ENCODE data around the gene NECTIN4.

Gene NECTIN4

DNA sequence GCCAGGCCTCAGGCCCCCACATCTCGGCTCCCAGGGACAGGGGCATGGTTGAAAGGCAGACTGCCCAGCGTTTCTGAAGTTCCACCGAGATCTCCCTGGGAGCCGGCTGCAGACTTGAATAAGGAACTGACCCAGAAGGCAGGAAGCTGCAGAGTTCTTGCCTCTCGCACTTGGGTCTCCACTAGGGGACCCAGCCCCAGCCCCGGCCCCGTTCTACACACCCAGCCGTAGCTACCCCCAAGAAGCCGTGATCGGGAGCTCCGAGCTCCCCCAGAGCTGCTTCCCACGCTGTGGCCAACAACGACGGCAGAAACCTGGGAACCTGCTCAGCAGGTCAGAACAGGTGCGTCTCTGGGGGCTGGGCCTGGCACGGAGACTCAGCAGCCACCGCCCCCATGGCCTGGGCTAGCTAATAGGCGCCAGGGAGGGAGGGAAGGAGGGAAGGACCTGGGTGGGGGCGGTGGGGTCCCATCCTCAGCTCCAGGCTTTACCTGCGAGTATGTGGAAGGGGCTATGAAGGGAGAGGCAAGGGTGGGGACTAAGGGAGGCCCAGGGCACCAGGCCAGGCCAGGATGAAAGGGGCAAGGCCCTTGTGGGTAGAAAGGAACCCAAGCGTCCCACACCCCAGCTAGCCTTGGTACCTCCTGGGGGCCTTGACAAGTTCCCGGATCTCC is at the start of gene NECTIN4:
TSS of gene NECTIN4 (minus strand) at position 308 of the 674 bp plus-strand sequence. CDS start at position 46, 262 bp downstream.
- Histone ChIP-seq H3K9me3 (ENCODE audit: low read length) (no peaks in the 10 kb centered on the region), H2AFZ (ENCODE audit: low read depth, low read length) (no peak within 1 kb of the TSS), H3K4me3 (ENCODE audit: low read length) (no peak within 1 kb of the TSS), H3K27me3 (ENCODE audit: insufficient read depth, low read length) (peaks cover 39% of the 10 kb centered on the region), H3K36me3 (ENCODE audit: insufficient read depth, low read length) (no peaks in the 10 kb centered on the region), H3K4me1 (ENCODE audit: insufficient read depth, low read length) (no peaks in the 10 kb centered on the region)

DNA sequence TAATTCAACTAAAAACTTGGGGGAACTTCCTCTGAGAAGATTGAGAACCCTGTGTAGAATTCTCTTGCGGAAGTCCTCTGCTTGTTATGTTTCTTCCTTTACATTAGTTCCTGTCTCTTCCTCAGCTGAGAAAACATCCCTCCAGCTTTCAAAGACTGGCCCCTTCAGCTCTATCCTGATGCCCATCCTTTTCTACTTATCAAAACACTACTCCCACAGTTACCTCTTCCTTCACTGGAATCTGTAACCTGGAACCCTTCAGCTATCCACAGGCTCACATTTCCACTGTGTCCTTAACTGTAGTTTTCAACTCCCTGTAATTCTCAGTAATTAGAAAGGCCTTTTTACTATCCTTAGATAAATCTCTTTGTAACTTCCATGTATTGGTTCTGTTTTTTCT is 49.1 kb upstream of the NECTIN4 start:
- Histone ChIP-seq H2AFZ (ENCODE audit: low read depth, low read length) (no peak overlapping the region), H3K36me3 (ENCODE audit: insufficient read depth, low read length) (no peaks in the 10 kb centered on the region), H3K4me3 (ENCODE audit: low read length) (no peak overlapping the region), H3K9me3 (ENCODE audit: low read length) (no peaks in the 10 kb centered on the region), H3K4me1 (ENCODE audit: insufficient read depth, low read length) (peaks cover 4% of the 10 kb centered on the region), H3K27me3 (ENCODE audit: insufficient read depth, low read length) (no peaks in the 10 kb centered on the region)

DNA sequence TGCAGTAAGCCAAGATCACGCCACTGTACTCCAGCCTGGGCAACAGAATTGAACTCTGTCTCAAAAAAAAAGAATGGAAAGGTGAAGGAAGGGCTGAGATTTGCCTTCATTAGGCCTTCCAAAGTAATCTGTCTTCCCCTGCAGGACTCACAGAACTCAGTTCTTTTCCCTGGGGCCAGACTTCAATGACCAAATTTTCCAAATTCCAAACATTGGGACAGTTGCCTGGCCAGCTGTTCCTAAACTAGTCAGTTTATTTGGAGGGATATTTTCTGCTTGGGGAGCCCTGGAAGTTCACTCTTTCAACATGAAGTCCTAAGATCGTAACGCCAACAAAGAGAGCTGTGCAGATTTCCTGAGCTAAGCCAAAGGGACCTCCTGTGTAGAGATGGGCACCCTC is 48.5 kb upstream of the NECTIN4 start:
- no peak overlapping the region for H3K4me3 ChIP-seq (ENCODE audit: low read length)
- H3K4me1 ChIP-seq (ENCODE audit: insufficient read depth, low read length): peaks cover 4% of the 10 kb centered on the region
- no peaks in the 10 kb centered on the region for H3K27me3 ChIP-seq (ENCODE audit: insufficient read depth, low read length)
- H3K9me3 ChIP-seq (ENCODE audit: low read length): no peaks in the 10 kb centered on the region
- H3K36me3 ChIP-seq (ENCODE audit: insufficient read depth, low read length): no peaks in the 10 kb centered on the region
- no peak overlapping the region for H2AFZ ChIP-seq (ENCODE audit: low read depth, low read length)

DNA sequence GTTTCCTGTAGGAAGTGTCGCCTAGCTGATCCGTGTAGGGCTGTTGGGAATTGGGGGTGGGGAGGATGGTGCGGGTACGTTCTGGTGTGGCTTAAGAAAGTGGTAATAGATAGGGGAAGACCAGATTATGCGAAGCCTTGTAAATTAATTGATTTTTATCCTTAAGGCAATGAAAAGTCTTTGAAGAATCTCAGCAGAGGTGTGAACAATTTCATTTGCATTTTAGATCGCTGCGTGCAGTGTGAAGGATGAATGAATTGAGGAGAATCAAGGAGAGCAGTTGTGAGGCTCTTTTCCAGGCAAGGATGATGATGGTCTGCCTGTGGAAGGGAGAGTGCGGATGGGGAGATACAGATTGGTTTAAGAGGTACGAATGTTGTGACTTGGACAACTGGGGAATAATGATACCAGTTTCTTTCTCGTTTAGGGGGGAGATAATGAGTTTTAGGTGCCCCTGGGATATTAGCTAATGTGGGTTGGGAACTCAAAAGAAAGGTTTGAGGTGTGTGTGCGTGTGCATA is 43.9 kb upstream of the NECTIN4 start:
- H2AFZ ChIP-seq (ENCODE audit: low read depth, low read length): peak overlapping the region; percentile 48
- H3K4me1 ChIP-seq (ENCODE audit: insufficient read depth, low read length): peaks cover 23% of the 10 kb centered on the region
- peaks cover 17% of the 10 kb centered on the region for H3K36me3 ChIP-seq (ENCODE audit: insufficient read depth, low read length)
- peak overlapping the region; percentile 80 for H3K4me3 ChIP-seq (ENCODE audit: low read length)
- no peaks in the 10 kb centered on the region for H3K27me3 ChIP-seq (ENCODE audit: insufficient read depth, low read length)
- no peaks in the 10 kb centered on the region for H3K9me3 ChIP-seq (ENCODE audit: low read length)

DNA sequence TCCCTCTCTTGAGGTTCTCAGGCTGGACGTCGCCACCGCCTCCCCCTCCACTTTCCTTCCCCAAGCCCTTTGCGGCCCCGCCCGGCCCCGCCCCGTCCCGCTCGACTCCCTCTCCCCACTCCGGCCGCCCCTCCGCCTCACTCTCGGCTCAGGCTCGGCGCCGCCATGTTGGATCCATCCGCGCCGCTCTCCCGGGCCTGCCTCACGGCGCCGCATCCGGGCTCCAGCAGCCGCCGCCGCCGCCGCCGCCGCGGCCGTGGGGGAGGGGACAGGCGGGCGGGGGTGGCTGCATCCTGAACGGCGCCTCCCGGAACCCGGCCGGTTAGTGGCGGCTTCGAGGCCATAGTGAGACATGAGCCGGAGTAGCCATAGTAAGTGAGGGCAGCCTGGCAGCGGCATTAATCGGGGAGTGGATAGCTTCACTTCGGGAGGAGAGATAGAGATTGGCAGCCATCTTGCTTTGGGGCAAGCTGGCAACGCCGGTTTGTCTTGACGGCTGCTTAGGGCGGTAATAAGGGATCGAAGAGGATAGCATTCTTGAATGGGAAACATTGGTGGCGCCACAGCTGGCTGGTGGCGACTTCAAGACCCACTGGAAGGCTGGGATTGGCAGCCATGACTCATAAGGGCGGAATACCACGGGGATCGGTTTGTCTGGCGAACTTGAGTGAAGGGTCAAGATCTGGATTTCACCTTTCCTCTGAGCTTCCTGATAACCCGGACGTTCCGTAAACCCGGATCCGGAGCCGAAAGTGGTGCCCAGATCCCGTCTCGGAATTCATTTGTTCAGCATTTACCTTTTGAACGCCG is 43.3 kb upstream of the NECTIN4 start, which contains the start of gene DEDD:
TSS of gene DEDD (minus strand) at position 258 of the 810 bp plus-strand sequence. CDS start 8,205 bp downstream, outside the sequence.
- H3K27me3 ChIP-seq (ENCODE audit: insufficient read depth, low read length): no peaks in the 10 kb centered on the region
- H3K4me1 ChIP-seq (ENCODE audit: insufficient read depth, low read length): peaks cover 23% of the 10 kb centered on the region
- H3K36me3 ChIP-seq (ENCODE audit: insufficient read depth, low read length): peaks cover 23% of the 10 kb centered on the region
- peak within 1 kb of the TSS; percentile 48 for H2AFZ ChIP-seq (ENCODE audit: low read depth, low read length)
- H3K9me3 ChIP-seq (ENCODE audit: low read length): no peaks in the 10 kb centered on the region
- H3K4me3 ChIP-seq (ENCODE audit: low read length): peak within 1 kb of the TSS; percentile 80

DNA sequence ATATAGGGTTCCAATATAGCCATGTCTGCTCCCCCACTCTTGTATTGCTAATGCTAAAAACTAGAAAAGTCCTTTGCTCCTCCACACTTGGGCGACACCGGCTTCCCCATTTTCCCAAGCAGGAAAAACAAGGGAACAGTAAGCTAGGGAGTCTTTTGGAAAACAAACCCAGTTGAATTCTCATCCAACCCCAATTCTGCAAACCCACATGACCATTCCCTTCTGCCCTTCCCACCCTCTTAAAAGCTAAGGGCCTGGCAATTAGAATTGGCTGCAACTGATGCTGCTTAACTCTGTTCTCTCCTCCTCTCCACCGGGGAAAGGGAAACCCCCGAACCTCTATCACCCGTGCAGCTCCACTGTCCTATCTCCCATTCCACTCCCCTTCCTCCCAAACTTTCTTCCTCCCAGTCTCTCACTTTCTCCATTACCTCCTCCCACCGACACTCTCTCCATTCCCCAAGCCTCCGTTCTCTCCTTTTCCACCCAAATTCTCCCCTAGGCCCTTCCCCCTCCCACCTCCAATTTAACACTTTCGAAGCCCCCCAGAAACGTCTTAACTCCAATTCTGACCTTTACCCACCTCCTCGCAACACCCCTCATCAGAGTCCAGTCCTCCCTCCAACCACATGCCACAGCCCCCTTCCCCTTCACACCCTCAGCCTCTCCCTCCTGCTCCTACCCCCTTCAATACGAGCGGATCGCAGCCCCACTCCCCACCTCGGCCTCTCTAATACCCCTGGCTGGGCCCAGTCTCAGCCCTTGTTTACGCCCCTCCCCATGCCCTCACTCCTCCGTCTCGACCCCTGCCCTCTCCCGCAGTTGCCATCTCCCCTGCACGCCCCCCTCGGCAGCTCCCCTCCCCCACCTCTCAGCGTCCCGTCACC is 42.4 kb upstream of the NECTIN4 start:
- Histone ChIP-seq H2AFZ (ENCODE audit: low read depth, low read length) (no peak overlapping the region), H3K36me3 (ENCODE audit: insufficient read depth, low read length) (peaks cover 25% of the 10 kb centered on the region)

DNA sequence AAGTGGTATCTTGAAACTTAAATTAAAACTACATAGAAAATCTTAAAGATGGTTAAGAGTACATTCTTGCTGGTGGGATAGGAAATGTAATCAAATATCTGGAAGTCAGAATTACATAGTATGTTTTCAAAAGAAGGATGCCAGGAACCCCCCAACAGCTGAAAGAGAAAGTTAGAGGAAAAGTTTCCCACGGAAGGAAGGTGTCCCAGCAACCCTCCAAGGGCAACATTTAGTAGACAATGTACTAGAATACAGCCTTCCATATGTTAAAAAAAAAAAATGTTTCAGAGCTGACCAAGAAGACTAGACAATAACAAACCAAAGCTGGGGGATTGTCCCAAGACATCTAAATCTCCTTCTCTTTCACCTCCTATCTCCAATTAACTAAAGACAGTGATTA is 40.9 kb upstream of the NECTIN4 start:
- Histone ChIP-seq H3K27me3 (ENCODE audit: insufficient read depth, low read length) (no peaks in the 10 kb centered on the region), H2AFZ (ENCODE audit: low read depth, low read length) (no peak overlapping the region), H3K4me1 (ENCODE audit: insufficient read depth, low read length) (peaks cover 23% of the 10 kb centered on the region), H3K9me3 (ENCODE audit: low read length) (no peaks in the 10 kb centered on the region), H3K36me3 (ENCODE audit: insufficient read depth, low read length) (peaks cover 34% of the 10 kb centered on the region), H3K4me3 (ENCODE audit: low read length) (no peak overlapping the region)

More for the DNA sequence above, 42.4 kb upstream of the NECTIN4 start:
- peak overlapping the region; percentile 80 for H3K4me3 ChIP-seq (ENCODE audit: low read length)
- no peaks in the 10 kb centered on the region for H3K27me3 ChIP-seq (ENCODE audit: insufficient read depth, low read length)
- H3K9me3 ChIP-seq (ENCODE audit: low read length): no peaks in the 10 kb centered on the region
- peaks cover 23% of the 10 kb centered on the region for H3K4me1 ChIP-seq (ENCODE audit: insufficient read depth, low read length)

DNA sequence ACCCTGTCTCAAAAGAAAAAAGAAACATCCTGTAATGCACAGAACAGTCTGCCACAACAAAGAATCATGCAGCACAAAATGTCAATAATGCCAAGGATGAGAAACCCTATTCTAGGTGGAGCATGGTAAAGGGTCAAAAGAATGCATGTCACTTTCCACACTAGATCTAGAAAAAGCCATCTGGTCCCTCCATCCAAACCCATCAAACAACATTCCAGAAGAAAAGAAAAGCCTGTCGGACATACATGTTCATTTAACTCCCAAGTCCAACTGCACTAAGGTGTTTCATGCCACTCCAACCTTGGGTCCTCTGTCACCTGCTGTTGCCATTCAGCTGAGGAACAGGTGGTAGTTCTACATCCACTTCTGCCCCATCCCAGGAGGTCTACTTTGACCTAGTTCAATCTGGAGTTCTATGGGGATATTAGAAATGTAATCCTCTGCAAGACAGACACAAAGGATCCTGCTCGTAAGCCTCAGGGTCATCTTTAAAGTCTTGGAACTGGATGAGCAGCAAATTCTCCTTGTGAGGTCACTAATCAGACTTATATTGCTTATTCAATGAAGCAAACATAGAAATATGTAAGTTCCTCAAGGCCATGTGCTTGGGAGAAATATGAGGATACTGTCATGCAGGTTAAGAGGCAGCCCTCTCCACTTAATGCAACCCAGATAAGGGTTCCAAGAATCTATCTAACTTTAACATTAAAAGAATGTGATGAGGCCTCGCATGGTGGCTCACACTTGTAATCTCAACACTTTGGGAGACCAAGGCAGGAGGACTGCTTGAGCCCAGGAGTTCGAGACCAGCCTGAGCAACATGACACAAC is 39.4 kb upstream of the NECTIN4 start:
- no peak overlapping the region for H2AFZ ChIP-seq (ENCODE audit: low read depth, low read length)
- no peaks in the 10 kb centered on the region for H3K9me3 ChIP-seq (ENCODE audit: low read length)
- H3K27me3 ChIP-seq (ENCODE audit: insufficient read depth, low read length): no peaks in the 10 kb centered on the region
- no peak overlapping the region for H3K4me3 ChIP-seq (ENCODE audit: low read length)
- peaks cover 48% of the 10 kb centered on the region for H3K36me3 ChIP-seq (ENCODE audit: insufficient read depth, low read length)
- H3K4me1 ChIP-seq (ENCODE audit: insufficient read depth, low read length): peaks cover 23% of the 10 kb centered on the region

DNA sequence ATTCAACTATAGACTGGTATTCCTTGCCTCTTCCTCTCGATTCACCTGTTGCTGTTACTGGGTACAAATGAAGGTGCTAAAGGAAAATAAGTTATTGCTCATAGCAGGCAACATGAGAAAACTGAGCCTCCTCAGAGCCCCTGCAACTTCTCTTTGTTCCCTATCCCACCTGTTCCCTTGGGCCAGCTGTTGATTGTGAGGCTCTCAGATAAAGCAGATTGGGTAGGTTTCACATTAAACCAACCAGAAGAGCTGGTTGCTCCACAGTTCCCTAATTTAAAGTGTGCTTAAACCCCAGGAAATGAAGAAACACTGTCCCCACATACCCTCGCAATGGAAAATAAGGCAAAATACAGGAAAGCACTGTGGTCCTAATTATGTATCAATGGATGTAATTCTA is 38.3 kb upstream of the NECTIN4 start:
- peaks cover 57% of the 10 kb centered on the region for H3K36me3 ChIP-seq (ENCODE audit: insufficient read depth, low read length)
- H3K4me1 ChIP-seq (ENCODE audit: insufficient read depth, low read length): peaks cover 20% of the 10 kb centered on the region

DNA sequence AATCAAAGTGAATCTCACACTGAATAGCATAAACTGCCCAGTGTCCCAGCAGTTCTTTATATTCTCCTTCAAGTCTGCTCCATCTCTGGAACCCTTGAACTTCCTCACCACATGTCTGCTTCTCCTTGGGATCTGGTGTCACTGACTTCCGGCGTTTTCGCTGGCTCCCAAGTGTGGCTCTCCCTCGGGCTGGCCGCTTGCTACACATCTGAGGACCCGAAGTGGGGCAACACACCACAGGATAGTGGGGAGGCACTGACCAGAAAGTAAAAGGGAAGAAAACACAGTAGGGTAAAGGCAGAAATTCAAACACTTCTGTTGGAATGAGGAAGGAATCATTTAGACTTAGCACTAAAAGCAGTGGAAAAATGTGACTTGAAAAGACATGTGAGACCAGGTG is 33.6 kb upstream of the NECTIN4 start:
- no peak overlapping the region for H2AFZ ChIP-seq (ENCODE audit: low read depth, low read length)
- no peak overlapping the region for H3K4me3 ChIP-seq (ENCODE audit: low read length)
- H3K36me3 ChIP-seq (ENCODE audit: insufficient read depth, low read length): peaks cover 67% of the 10 kb centered on the region
- no peaks in the 10 kb centered on the region for H3K27me3 ChIP-seq (ENCODE audit: insufficient read depth, low read length)
- no peaks in the 10 kb centered on the region for H3K9me3 ChIP-seq (ENCODE audit: low read length)
- peaks cover 15% of the 10 kb centered on the region for H3K4me1 ChIP-seq (ENCODE audit: insufficient read depth, low read length)

More for the DNA sequence above, 38.3 kb upstream of the NECTIN4 start:
- H2AFZ ChIP-seq (ENCODE audit: low read depth, low read length): no peak overlapping the region
- no peaks in the 10 kb centered on the region for H3K27me3 ChIP-seq (ENCODE audit: insufficient read depth, low read length)
- H3K4me3 ChIP-seq (ENCODE audit: low read length): no peak overlapping the region
- no peaks in the 10 kb centered on the region for H3K9me3 ChIP-seq (ENCODE audit: low read length)

DNA sequence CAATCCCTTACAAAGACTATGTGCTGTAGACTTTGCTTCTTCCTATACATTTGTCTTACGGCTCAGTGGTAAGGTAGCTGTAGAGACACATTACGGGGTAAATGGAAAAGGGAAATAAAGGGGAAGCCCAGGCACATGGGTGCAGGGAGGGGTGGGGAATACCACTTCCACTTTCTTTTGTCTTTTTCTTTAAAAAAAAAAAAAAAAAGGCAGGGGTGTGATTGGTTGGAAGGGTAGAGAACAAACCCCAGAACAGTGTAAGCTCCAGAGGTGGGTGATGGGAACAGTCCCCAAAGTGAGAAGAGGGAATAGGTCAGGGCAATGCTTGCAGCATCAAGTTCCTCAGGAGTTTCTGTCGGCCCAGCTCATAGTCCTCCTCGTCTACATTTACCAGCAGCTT is 32.5 kb upstream of the NECTIN4 start:
- H3K9me3 ChIP-seq (ENCODE audit: low read length): no peaks in the 10 kb centered on the region
- no peak overlapping the region for H2AFZ ChIP-seq (ENCODE audit: low read depth, low read length)
- peaks cover 19% of the 10 kb centered on the region for H3K4me1 ChIP-seq (ENCODE audit: insufficient read depth, low read length)
- no peaks in the 10 kb centered on the region for H3K27me3 ChIP-seq (ENCODE audit: insufficient read depth, low read length)
- no peak overlapping the region for H3K4me3 ChIP-seq (ENCODE audit: low read length)
- peaks cover 62% of the 10 kb centered on the region for H3K36me3 ChIP-seq (ENCODE audit: insufficient read depth, low read length)

DNA sequence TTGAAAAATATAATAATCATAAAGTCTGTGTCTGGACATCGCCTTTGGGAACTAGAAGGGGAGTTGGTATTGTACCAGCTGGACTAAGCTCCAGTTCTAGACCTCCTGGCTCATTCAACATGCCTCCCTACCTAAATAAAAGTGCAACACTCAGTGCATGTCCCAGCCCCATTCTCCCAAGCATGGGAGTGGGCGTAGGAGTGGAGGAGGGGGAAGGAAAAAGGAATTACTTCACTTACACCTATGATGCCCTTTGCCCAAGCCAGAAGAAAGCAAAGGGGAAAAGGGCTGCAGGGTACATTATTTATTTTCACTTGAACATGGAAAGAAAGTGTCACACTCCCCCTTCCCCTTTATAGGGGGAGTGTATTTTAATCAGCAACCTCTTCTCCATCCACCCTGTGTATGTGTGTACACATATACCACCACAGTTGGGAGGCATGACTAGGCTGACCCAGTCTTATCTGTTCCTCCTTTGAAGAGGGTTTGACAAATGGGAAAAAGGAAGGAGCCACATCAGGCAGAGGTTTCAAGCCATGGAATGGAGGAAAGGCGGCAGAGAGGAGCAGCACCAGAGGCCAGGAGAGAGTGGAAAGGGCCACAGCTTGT is 31.8 kb upstream of the NECTIN4 start:
- H2AFZ ChIP-seq (ENCODE audit: low read depth, low read length): no peak overlapping the region
- H3K27me3 ChIP-seq (ENCODE audit: insufficient read depth, low read length): no peaks in the 10 kb centered on the region
- H3K4me1 ChIP-seq (ENCODE audit: insufficient read depth, low read length): peaks cover 24% of the 10 kb centered on the region
- no peak overlapping the region for H3K4me3 ChIP-seq (ENCODE audit: low read length)
- peaks cover 58% of the 10 kb centered on the region for H3K36me3 ChIP-seq (ENCODE audit: insufficient read depth, low read length)
- no peaks in the 10 kb centered on the region for H3K9me3 ChIP-seq (ENCODE audit: low read length)
